ENCODE measurements around the gene WNT7A.
A peak's percentile ranks its signal among the peaks of the same experiment; 100 is the strongest.

WNT7A gene

DNA sequence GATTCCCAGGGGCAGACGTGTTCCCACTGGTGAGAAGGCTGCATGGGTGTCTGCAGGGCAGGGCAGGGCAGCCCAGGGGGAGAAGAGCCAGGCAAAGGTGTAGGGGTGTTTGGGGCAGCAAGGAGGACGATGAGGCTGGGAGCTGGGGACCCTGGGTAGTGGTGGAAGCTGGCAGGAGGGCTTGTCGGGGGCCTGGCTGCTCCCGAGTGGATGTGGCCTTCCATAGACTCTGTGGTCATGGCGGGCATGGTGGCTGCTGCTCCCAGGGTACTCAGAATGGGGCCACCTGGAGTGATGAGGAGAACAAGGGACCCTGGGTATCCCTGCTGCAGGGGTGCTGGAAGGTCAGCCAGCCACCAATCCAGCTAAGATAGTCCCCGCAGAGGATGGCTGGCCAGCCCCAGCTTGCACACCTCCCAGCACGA lies 107.5 kb downstream of the WNT7A start:
- no peak for DNase-seq (ENCODE audit: low spot score)
- in situ Hi-C loops (cut with MboI; ENCODE audit: low sequenced_read_pairs, unreplicated experiment): no loop called here
- TF ChIP-seq, protein P1, sequence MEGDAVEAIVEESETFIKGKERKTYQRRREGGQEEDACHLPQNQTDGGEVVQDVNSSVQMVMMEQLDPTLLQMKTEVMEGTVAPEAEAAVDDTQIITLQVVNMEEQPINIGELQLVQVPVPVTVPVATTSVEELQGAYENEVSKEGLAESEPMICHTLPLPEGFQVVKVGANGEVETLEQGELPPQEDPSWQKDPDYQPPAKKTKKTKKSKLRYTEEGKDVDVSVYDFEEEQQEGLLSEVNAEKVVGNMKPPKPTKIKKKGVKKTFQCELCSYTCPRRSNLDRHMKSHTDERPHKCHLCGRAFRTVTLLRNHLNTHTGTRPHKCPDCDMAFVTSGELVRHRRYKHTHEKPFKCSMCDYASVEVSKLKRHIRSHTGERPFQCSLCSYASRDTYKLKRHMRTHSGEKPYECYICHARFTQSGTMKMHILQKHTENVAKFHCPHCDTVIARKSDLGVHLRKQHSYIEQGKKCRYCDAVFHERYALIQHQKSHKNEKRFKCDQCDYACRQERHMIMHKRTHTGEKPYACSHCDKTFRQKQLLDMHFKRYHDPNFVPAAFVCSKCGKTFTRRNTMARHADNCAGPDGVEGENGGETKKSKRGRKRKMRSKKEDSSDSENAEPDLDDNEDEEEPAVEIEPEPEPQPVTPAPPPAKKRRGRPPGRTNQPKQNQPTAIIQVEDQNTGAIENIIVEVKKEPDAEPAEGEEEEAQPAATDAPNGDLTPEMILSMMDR (IDR thresholded peaks at IDR 0.05; ENCODE audit: borderline replicate concordance, control extremely low read depth, extremely low read depth, insufficient read depth, missing control alignments): no peak

DNA sequence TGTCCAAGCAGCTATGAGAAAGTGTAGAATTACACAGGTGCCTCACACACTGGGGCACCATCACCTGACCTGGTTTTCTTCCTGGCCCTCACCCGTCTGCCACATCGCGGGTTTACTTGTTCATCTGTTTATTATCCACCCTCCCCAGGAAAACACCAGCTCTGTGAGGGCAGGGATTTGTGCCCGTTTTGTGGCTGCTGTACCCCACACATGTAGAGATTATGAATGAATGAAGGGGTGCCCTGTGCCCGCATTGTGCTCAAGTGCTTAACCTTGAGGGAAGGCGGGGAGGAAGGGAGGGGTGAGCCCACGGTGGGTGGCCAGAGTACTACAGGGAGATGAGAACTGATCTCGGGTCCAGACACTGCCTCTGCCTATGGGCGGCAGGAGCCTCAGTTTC lies 108.4 kb downstream of the WNT7A start:
- in situ Hi-C loops (cut with MboI; ENCODE audit: low sequenced_read_pairs, unreplicated experiment): no loop called here
- TF ChIP-seq, protein P1 (IDR thresholded peaks at IDR 0.05; ENCODE audit: borderline replicate concordance, control extremely low read depth, extremely low read depth, insufficient read depth, missing control alignments): no peak
- DNase-seq (ENCODE audit: low spot score): no peak

DNA sequence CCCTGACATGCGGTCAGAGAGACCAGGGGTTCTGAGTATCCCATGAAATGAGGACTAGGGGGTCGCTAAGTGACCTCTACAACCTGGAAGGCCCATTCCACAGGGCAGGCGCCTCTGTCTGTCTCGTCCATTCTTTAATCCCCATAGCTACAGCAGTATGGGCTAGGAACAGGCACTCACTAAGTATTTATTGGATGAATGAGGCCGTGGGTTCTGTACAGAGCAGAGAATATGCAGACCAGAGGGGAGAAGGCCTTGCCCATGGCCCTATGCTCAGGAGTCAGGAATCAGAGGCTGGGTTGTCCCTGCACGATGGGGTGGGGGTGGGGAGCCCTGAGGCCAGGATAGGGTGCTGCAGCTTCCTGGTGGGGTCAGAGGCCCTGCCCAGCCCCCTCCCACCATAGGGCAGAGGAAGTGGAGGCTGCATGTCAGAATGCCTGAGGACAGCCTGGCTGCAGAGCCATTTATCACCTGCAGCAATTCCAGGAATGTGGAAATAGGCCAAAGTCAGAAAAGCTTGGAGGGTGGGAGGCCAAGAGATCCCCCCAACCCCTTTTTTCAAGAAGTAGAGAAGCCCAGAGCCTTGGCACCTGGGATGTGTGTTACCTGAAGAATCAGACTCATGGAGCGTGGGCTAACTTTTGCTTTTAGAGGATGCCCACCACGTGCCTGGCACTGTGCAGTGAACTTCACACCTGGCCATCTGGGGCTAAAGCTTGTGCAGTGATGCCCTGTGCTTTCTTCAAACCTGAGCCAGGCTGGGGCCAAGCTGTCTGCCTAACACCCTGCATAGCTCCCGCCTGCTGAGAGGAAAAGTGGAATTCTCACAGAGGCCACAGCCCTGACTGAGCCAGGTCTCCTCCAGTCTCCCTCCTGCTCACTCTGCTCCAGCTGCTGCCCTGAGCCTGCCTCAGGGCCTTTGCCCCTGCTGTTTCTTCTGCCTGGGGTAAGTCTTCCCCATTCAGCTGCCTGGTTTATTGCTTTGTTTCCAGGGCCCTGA lies 109.4 kb downstream of the WNT7A start:
- DNase-seq (ENCODE audit: low spot score): no peak
- in situ Hi-C loops (cut with MboI; ENCODE audit: low sequenced_read_pairs, unreplicated experiment): no loop called here
- TF ChIP-seq, protein P1 (IDR thresholded peaks at IDR 0.05; ENCODE audit: borderline replicate concordance, control extremely low read depth, extremely low read depth, insufficient read depth, missing control alignments): no peak

DNA sequence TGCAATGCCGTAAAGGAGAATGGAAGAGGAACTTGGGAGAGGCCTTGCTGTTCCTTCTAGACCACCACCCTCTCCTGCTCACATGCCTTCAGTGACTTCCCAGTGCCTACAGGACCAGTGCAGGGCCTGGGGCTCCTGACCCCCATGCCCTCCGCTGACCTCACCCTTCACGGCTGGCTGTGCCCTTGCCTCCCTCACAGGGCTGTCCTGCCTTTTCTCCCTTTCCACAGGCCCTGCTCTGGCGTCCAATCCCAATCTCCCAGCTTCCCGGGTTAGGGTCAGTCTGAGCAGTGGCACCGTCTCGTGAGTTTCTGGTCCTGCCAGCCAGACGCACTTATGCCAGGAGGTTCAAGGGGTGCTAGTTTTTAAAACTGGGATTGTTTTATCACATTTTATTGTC lies 110.4 kb downstream of the WNT7A start:
- no peak for DNase-seq (ENCODE audit: low spot score)
- TF ChIP-seq, protein P1 (IDR thresholded peaks at IDR 0.05; ENCODE audit: borderline replicate concordance, control extremely low read depth, extremely low read depth, insufficient read depth, missing control alignments): no peak
- in situ Hi-C loops (cut with MboI; ENCODE audit: low sequenced_read_pairs, unreplicated experiment): no loop called here

- TF ChIP-seq, protein P1 (IDR thresholded peaks at IDR 0.05; ENCODE audit: borderline replicate concordance, control extremely low read depth, extremely low read depth, insufficient read depth, missing control alignments): no peak
- in situ Hi-C loops (cut with MboI; ENCODE audit: low sequenced_read_pairs, unreplicated experiment): no loop called here
- DNase-seq (ENCODE audit: low spot score): no peak
Observed at GRCh38 chr3:13768453-13768852, 111.4 kb downstream of the WNT7A start.

DNA sequence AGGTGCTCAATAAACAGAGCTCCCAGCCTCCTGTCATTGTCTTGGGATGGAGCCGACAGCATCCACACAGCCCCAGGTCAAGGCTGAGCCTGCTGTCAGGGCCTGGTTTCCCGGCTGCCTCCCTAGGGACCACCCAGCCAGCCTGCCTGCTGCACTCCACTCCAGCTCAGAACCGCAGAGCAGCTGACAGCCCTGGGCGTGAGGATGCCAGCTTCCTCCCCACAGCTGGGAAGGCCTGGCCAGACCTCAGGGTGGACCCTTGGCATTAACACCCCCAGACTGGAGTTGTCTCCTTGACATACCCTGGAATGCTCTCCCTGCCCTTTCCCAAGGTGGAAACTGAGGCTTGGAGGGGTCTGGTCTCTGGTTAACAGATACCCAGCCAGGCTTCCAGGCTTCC lies 112.0 kb downstream of the WNT7A start:
- in situ Hi-C loops (cut with MboI; ENCODE audit: low sequenced_read_pairs, unreplicated experiment): no loop called here
- peak; percentile 18 for DNase-seq (ENCODE audit: low spot score)
- TF ChIP-seq, protein P1 (IDR thresholded peaks at IDR 0.05; ENCODE audit: borderline replicate concordance, control extremely low read depth, extremely low read depth, insufficient read depth, missing control alignments): no peak
